ENCODE results near the gene STPG3.
A peak's percentile ranks its signal among the peaks of the same experiment; 100 is the strongest.

The STPG3 gene

DNA sequence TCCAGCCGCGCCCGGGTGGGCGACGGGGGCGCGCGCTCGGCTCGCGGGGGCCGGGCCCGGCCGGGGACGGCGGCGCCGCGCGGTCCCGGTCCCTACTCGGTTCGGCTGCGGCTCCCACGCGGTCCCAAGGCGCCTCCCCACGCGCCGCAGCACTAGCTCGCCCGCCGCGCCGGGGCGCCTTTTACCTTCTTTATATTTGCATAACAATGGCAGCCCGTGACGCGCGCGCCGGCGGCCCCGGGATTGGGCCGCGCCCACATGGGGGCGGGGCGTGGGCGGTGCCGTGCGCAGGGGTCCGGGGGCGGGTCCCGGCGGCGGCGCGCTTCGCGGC lies 51.0 kb downstream of the STPG3 start, which contains the start of gene NRARP:
TSS of gene NRARP (minus strand) at position 154 of the 331 bp plus-strand sequence. CDS start 343 bp downstream, outside the sequence.
- DNase-seq (ENCODE audit: low spot score): peak; percentile 61

DNA sequence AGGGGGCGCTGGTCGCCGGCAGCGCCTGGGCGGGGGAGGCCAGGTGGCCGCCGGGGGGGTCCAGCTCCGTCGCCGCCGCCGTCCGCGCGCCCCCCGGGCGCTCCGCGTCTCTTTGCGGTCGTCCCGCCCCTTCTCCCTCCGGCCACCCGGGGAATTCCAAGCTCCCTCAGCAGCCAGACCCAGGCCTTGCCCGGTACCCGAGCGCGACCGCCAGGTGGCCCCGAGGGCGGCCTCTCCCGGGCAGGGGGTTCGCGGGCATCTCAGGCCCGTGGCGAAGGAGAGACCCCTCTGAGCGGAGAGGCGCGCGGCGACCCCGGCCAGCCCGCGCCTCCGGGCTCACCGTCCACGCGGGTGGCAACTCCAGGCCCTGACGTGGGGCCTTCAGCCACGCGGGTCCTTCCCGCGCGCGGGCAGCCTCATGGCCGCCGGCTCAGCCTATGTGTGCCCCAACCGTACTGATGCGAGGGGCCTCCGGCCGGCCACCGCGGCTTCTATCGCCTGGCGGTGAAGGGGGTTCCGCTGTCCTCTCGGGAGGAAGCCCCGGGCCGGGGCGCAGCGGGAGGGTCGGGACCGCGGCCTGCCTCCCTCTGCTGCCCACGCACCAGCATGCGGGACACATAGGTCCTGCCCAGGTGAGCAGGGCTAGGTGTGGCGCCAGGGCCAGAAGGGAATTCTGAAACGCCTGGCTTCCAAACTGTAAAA lies 51.5 kb downstream of the STPG3 start:
- no peak for DNase-seq (ENCODE audit: low spot score)

All from cerebellar cortex (tissue), 1 donor.